Stimulated activated CD4-positive, alpha-beta T cell treated with anti-CD3 and anti-CD28 coated beads, Interleukin-1b, Interleukin-23, amount 100 ng/mL, for 4 hours (primary cell): ENCODE measurements around the gene OR6X1.
"Not testable (repeated sequence)": the region's sequence is repeated elsewhere in the genome, so short reads cannot be mapped to it uniquely, and the experiment has no call there.

Source experiments
- DNase-seq, 2 donors: peaks; one replicate each; pipeline ENCODE4 v3.0.0-alpha.2; 2020; ENCODE audit warnings: low read depth in 2 of 2

The OR6X1 gene

GRCh38 chr11:123755344-123755743 lies 1.0 kb upstream of the OR6X1 start:
- DNase-seq, result no peak

- DNase-seq, result no peak
Observed at GRCh38 chr11:123753110-123753509, 1.2 kb downstream of the OR6X1 start.

GRCh38 chr11:123751781-123752180 lies 2.5 kb downstream of the OR6X1 start:
- no peak for DNase-seq

GRCh38 chr11:123748349-123748748 lies 6.0 kb downstream of the OR6X1 start:
- not testable (repeated sequence) for DNase-seq

GRCh38 chr11:123745764-123746451 lies 8.4 kb downstream of the OR6X1 start:
- no peak for DNase-seq

GRCh38 chr11:123742724-123743120 lies 11.6 kb downstream of the OR6X1 start:
- DNase-seq, result no peak

GRCh38 chr11:123742031-123742723 lies 12.1 kb downstream of the OR6X1 start:
- DNase-seq, result no peak

GRCh38 chr11:123741159-123742030 lies 12.9 kb downstream of the OR6X1 start, which contains the start of gene ZNF202:
Gene ZNF202 (minus strand): TSS chr11:123741660. CDS start chr11:123730888, 10,772 bp downstream.
- DNase-seq, result peak; percentile 86 to 89

- DNase-seq, result peak in 1 of 2 donors; percentile 3
Observed at GRCh38 chr11:123740787-123741158, 13.5 kb downstream of the OR6X1 start.

- DNase-seq, result no peak
Observed at GRCh38 chr11:123738374-123738773, 15.9 kb downstream of the OR6X1 start.

- DNase-seq, result no peak
Observed at GRCh38 chr11:123736769-123737168, 17.5 kb downstream of the OR6X1 start.

GRCh38 chr11:123729602-123730001 lies 24.7 kb downstream of the OR6X1 start:
- DNase-seq, result no peak

GRCh38 chr11:123725995-123726655 lies 28.2 kb downstream of the OR6X1 start:
- no peak for DNase-seq

- no peak for DNase-seq
Observed at GRCh38 chr11:123719452-123719851, 34.9 kb downstream of the OR6X1 start.

- no peak for DNase-seq
Observed at GRCh38 chr11:123718469-123718868, 35.8 kb downstream of the OR6X1 start.

- no peak for DNase-seq
Observed at GRCh38 chr11:123718063-123718462, 36.3 kb downstream of the OR6X1 start.

GRCh38 chr11:123712627-123713026 lies 41.7 kb downstream of the OR6X1 start:
- DNase-seq, result not testable (repeated sequence)

GRCh38 chr11:123707606-123708205 lies 46.6 kb downstream of the OR6X1 start:
- peak; percentile 27 to 35 for DNase-seq

- no peak for DNase-seq
Observed at GRCh38 chr11:123707206-123707605, 47.1 kb downstream of the OR6X1 start.

- DNase-seq, result no peak
Observed at GRCh38 chr11:123704341-123704740, 50.0 kb downstream of the OR6X1 start.
